Medulla oblongata (tissue), 1 donor: ENCODE data around the gene MYO1H.
"Not testable (repeated sequence)": the region's sequence is repeated elsewhere in the genome, so short reads cannot be mapped to it uniquely, and the experiment has no call there.

Source experiments
- DNase-seq: peaks from one replicate; pipeline ENCODE4 v3.0.0-alpha.2; 2015; ENCODE audit errors: extremely low spot score

MYO1H gene

DNA sequence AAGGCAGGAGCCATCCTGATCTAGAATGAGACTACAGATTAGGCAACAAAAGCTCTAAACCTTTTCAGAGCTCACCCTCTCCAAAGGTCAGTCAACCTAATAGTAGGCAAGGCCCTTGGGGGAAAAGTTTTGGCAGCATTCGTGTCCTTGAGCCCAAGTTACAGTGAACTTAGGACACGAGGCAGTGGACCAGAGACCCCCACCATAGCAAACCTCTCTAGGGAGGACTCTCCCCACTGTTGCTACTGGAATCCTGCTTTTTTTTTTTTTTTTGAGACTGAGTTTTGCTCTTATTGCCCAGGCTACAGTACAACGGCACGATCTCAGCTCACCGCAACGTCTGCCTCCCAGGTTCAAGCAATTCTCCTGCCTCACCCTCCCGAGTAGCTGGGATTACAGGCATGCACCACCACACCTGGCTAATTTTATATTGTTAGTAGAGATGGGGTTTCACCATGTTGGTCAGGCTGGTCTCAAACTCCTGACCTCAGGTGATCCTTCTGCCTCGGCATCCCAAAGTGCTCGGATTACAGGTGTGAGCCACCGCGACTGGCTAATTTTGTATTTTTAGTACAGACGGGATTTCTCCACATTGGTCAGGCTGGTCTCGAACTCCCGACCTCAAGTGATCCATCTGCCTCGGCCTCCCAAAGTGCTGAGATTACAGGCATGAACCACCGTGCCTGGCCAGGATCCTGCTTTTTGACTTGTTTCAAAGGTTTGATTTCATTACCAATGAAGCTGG is 126.0 kb downstream of the MYO1H start:
- DNase-seq: not testable (repeated sequence)

DNA sequence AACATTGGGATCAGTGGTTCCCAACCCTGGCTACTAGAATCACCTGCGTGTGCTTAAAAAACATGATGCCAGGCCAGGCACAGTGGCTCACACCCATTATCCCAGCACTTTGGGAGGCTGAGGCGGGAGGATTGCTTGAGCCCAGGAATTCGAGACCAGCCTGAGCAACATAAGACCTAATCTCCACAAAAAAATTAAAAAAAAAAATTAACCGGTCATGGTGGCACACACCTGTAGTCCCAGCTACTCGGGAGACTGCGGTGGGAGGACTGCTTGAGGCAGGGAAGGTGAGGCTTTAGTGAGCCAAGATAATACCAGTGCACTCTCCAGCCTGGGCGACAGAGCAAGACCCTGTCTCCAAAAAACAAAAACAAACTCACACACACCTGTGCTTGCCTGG is 127.4 kb downstream of the MYO1H start:
- no peak for DNase-seq

DNA sequence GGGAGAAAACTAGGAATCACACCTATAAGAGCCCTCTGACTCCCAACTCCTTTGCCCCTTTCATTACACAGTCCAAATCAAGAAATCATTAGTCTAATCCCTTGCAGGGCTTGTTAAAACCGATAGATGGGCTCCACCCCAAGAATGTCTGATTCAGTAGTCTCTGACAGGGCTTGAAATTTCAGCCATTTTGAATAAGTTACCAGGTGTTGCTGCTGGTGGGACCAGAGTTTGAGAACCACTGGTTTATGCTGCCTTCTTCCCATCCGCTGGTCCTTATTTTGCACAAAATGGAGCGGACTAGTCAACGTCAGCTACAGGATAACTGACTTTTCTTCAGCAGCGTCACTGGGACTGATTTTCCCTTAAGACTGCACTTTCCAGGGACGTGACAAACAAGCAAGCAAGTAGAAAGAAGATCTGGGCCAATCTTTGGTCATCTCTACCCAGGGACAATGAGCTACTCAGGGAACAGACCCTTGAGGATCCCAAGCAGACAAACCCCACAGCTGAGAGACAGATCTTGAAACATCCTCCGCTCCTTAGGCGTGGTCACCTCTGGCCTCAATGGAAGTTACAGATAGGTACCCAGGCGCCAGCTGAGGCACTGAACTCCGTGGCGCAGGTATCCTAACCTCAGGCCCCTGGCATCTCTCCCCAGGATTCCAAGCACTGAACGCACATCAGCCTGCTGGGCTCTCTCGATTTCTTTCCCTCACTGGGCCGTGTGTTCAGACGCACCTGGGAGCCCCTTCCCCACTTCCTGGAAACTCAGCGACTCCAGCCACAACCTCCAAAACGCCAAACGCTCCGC is 128.5 kb downstream of the MYO1H start:
- DNase-seq: no peak

DNA sequence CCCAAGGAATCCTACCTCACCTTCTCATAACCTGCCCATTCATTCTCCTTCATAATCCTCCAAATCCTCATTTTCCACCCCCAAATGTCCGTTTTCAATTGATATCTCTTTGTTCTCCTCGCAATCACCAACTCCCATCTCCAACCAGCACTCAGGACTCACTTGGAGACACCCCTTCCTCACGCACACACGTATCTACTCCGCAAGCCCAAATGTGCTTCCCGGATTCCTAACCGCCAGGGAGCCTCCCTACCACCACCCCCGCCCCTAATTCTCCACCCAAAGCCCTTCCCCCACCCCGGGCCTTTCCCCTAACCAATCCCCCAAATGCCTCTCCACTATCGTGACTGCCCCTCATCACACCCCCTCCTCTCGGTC is 129.1 kb downstream of the MYO1H start:
- DNase-seq: peak; percentile 4

DNA sequence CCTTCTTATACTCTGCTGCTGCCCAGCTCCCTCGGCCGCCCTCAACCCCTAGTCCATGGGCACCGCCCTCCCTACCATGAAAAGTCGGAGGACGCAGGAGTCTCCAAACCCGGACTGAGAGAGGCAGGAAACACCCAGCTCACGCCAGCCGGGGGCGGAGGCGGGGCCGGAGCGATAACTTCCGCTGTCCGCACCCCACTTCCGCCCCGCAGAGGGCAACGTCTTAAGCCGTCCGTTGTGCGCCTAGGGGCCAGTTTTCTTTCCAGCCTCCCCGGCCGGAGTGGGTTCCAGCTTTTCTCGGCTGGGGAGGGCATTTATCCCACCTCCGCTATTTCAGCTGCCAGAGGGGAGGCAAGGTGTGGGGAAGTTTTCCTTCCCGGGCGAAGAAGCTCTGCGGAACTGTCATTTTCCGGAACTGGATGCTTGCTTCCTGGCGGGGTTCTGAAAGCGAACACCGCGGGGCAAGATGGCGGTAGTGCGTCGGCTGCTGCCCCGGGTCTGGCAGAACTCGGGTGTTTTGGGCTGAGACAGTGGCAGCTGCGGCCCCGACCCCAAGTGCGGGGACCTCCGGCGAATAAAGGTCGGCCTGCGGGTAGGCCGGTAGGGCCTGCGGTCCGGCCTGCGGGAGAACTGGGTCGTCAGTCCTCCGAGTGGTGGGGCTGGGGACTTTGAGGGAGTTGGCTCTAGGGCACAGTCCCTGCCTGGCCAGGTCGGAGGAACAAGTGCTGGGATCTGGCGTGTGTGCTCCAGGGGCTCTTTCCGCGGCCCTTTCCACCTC is 129.7 kb downstream of the MYO1H start, which contains the start of the genes KCTD10 and UBE3B:
Gene KCTD10 (minus strand): TSS at position 116 of the 778 bp plus-strand sequence. CDS start 38 bp downstream, at position 78.
Gene UBE3B (plus strand): TSS at position 450 of the 778 bp plus-strand sequence. CDS start 5,918 bp downstream, outside the sequence.
- DNase-seq: peak; percentile 92

DNA sequence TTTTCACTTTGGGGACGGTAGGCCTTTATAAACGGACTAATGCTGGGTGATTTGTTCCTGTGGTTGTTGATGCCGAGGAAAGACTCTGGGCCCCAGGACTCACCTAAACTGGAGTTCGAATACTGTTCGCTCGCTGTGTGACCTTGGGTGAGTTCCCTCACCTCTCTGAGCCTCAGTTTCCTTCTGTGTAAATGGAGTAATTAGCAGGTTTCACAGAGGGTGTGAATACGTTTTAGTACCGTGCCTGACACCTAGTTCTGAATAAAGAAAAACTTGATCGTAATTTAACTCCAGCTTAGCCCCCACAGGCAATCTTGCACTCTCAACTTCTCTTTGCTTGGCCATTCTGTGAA is 130.2 kb downstream of the MYO1H start:
- DNase-seq: no peak

DNA sequence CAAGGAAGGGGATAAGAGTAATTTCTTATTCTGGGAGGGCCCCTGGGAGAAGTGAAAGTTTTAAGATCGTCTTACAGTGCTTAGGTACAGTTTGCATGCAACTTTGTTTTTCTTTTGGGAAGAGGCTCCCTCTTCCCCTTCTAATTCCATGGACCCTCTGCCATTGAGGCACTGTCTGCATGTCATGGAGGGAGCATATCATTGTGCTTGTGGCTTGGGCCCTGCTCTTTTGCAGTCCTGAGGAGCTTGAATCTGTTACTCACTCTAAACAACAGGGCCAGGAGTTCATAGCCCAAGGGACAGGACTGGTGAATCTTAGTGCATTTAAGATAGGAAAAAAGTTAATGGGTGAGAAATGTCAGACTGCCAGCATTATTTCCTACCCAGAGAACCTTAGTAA is 132.1 kb downstream of the MYO1H start:
- DNase-seq: no peak

DNA sequence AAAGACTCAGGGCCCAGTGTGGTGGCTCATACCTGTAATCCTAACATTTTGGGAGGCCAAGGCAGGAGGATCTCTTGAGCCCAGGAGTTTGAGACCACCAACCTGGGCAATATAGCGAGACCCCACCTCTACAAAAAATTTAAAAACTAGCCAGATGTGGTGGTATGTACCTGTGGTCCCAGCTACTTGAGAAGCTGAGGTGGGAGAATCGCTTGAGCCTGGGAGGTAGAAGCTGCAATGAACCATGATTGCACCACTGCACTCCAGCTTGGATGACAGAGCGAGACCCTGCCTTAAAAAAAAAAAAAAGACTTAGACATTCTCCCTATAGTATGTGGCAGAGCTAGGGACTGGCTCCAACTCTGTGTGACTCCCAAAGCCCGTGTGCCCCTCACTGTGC is 132.7 kb downstream of the MYO1H start:
- no peak for DNase-seq

DNA sequence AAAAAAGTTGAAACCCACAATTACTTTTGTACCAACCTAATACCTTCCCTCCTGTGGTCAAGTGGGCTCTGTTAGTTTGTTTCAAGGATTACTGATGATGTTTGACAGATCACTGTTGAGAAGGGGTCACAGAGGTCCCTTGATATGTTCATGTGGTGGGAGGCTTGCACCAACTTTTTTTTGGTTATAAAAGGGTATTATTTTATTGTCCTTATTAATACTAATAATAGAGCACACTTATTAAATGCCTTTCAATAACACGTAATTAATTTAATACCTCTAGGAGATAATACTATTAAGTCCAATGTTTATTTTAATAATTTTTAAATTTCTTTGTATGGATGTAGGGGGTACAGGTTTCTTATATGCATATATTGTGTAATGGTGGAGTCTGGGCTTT is 134.2 kb downstream of the MYO1H start:
- DNase-seq: no peak

DNA sequence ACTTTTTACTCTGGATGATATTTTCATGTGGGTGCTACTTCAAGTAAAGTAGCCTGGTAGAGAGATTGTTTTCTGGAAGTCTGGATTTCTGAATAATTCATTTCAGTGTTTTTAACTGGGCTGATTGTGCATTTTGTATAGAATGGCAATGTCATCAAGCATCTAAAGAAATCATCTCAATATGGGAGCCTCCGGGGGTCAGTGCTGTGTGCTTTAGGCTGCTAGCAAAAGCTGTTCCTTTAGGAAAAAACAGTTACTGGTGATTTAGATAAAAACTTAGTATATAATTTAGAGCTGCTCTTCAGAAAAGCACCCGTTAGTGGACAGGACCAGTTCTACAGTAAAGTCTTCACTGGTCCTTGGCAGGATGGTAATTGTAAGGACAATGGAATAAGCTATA is 134.8 kb downstream of the MYO1H start:
- DNase-seq: no peak

DNA sequence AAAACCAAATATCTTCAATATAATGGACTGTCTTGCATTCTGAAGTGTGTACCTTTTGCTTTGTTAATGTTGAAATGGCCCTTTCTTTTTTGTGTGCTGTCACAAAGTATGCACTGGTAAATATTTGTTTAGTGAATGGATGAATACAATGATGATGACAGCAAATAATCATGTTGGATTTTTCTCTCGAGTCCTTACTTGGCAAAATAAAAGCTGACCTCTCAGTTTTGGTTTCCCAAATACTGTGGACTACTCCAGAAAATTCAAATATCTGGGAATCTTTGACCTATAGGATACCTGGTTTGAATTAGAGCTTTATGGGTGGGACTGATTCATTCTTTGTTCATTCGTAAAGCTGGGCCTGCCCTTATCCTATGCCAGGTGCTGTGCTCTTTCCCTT is 135.2 kb downstream of the MYO1H start:
- no peak for DNase-seq

DNA sequence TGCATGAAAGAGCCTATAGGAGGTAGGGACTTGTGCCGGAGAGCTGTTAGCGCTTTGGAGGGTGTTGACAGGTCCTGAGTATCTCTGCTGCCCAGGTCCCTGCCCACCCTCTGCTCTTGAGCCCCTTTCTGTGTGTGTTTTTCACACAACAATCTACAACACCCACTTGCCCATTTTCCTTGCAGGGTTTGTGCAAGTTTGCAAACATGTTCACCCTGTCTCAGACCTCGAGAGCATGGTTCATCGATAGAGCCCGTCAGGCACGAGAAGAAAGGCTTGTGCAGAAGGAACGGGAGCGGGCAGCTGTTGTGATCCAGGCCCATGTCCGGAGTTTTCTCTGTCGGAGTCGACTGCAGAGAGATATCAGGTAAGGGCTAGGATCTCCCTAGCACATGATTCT is 135.6 kb downstream of the MYO1H start:
- no peak for DNase-seq

DNA sequence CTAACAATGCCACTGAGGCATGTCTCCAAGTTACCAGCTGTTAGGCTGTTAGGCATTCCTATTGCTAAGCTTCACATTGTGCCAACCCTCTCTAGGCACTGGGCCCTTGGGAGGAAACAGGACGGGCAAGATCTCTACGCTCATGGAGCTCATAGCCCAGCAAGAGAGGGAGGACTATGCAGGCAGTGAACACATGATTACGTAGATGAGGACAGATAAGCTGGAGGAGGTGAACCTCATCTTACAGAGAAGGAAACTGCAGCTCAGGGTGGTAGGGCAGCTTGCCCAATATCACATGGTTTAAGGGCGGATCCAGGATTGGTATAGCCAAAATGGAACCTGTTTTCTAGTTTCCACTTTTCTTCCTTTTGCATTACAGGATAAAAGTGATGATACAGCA is 137.5 kb downstream of the MYO1H start:
- no peak for DNase-seq

DNA sequence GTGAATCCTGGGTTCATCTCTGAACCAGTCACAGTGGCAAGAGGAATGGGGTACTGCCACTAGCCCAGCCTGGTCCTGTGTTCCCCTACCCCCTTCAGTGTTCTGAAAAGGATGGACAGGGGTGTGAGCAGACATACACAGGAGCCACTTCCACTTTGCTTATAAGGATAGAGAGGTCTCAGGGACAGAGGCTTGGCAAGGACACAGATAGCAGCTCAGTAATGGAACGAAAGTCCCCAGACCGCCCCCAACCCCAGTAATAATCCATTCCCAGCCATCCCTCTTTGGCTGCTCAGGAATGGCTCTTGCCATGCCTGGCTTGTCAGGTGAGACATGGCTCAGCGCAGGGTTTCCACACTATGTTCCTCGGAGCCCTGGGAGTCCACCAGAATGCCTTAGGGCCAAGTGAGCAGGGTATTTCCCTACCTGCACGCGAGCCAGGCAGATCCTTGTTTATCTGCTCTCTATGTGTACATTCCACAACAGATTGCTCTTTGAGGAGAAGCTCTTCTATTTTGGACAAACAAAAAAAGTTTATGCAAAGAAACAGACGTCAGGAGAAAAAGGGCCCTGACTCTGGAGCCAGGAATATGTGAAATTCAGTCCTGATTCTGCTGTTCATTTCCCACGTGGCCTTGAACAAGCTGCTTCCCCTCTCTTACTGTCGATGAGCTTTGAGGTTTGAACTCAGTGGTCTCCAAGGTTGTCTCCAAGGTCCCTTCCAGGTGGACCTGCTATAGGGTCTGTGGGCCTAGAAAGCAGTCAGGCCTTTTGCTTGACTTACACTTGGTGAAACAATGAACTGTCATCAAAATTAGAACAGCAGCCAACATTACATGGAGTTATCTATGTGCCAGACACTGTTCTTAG is 139.7 kb downstream of the MYO1H start:
- no peak for DNase-seq

DNA sequence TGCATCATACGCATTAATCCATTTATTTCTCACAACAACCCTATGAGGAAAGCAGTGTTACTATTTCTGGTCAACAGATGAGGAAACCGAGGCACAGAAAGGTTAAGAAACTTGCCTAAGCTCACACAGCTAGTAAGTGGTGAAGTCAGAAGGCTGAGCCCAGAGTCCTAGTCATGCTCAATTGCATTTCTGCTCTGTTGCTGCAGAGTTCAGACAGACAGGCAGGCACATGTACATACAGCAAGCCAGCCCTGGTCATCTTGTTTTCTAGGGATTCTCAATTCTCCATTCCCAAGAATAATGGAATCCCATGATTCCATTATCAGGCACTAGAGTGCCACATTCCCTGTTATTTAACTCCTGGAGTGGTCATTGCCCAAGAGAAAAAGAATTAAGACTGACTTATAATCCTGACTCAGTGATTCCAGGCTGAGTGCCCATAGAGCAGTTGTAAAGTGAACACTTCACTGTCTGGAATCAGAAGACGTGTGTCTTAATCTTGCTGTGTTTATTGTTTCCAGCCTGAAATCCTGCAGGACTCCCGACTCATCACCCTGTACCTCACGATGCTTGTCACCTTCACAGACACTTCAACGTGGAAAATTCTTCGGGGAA is 140.5 kb downstream of the MYO1H start:
- no peak for DNase-seq

DNA sequence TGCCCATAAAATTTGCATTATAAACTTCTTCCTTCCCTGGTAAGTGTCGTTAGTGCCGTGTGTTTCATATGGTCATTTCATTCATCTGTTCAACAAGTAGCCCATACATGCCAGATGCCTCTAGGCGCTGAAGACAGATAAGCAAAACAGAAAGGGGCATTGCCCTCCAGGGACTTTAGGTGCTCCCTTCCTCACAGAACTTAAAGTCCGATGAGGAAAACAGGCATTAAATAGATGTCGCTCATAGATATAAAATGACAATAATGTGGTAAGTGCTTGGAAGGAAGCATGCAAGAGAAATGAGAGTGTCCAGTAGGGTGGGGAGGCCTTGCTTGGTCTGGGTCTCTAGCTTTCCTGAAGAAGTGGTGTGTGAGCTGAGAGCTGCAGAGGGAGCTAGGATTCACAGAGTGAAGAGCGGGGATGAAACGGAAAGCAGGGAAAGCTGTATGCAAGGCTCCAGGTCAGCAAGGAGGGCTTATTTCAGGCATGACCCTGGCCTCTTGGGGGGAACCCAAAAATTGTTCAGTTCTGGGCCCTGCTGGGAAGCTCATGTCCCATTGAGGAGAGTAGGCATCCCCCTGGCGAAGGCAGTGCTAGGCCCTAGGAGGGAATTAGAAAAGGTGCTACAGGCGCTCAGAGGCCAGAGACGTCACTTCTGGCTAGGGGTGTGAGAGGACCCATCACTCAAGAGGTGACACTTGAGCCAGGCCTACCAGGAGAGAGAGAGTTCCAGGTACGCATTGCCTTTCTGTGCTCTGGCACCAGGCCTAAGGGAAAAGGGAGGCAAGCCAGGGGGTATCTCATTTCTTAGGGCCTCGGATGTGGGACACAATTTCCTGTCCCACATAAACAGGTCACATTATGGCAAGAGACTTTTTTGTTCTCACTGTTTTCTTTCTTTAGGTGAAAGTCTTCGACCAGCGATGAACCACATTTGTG is 141.6 kb downstream of the MYO1H start:
- no peak for DNase-seq

DNA sequence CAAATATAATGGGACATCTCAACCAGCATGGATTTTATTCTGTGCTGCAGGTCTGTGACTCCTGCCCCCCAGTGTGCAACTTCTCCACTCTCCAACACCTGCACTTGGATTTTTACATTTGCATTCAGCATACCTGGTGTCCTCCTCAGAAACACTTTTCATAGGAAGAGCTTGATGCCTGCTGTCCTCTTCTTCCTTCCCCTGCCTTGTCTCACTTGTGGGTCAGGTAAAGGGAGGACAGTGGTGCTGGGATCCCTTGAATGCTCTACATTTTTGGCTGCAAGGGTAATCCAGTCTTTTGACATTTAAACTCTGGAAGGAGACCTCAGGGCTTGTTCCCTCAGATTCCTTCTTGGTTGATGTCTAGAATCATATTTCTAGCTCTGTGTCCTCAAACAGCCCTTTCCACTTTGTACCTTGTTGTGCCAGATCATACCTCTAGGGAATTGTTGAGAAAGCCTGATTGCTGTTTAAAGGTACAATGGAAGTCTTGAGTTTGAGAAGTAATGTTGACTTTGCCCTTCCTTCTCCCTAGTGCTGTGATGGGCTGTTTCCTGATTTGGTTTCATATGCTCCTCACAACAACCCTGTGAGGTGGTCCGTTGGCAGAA is 142.4 kb downstream of the MYO1H start:
- no peak for DNase-seq

DNA sequence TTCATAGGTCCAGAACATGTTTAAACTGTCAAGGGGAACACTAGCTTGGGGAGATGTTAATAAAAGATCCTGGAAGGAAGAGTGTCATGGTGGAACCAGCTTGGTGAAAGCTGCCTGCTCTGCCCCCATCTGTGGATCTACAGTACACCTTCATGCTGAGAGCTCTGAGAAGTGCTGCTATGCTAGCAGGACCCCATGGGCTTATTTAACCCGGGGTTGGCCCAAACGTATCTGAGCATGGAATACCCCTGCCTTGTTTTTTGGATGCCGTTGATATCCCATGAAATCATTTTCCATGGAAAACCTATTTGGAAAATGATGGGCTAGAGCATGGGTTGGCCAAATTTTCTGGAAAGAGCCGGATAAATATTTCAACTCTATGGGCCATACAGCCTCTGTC is 144.0 kb downstream of the MYO1H start:
- no peak for DNase-seq

DNA sequence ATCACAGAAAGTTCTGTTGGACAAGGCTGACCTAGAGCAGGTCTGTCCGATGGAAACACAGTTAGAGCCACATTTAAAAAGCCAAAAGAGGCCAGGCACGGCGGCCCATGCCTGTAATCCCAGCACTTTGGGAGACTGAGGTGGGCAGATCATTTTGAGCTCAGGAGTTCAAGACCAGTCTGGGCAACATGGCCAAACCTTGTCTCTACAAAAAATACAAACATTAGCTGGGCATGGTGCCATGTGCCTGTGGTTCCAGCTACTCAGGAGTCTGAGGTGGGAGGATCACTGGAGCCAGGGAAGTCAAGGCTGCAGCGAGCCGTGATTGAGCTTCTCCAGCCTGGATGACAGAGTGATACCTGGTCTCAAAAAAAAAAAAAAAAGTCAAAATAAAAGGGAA is 144.7 kb downstream of the MYO1H start:
- DNase-seq: no peak
